DMS 273 treated with DMSO at 0.1 percent for 48 hours (cell line): Measurements from ENCODE around the gene APOC4.
"Not testable (repeated sequence)": the region's sequence is repeated elsewhere in the genome, so short reads cannot be mapped to it uniquely, and the experiment has no call there.

Experiments used
- DNase-seq: peaks from one replicate; lab custom pipeline; 2025; lab: John Stamatoyannopoulos, UW

Gene APOC4

GRCh38 chr19:44942067-44942571 is at the start of gene APOC4:
APOC4 (plus strand) TSS chr19:44942237; CDS start chr19:44942278, 41 bp downstream.
- no peak for DNase-seq

- no peak for DNase-seq
Measured at GRCh38 chr19:44892932-44893331, 49.1 kb upstream of the APOC4 start.

- no peak for DNase-seq
Measured at GRCh38 chr19:44893332-44894051, 48.5 kb upstream of the APOC4 start.

DNA sequence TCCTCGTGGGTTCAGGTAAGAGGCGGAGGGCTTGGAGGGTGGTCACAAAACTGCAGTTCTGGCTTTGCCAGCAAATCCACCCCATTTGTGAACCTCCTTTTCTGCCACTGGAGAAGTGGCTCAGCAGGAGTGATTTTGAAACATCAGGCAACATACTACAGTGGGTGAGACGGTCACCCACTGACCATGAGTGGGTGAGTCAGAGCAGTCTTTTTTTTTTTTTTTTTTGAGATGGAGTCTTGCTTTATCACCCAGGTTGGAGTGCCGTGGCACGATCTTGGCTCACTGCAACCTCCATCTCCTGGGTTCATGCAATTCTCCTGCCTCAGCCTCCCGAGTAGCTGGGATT is 48.0 kb upstream of the APOC4 start:
- no peak for DNase-seq

DNA sequence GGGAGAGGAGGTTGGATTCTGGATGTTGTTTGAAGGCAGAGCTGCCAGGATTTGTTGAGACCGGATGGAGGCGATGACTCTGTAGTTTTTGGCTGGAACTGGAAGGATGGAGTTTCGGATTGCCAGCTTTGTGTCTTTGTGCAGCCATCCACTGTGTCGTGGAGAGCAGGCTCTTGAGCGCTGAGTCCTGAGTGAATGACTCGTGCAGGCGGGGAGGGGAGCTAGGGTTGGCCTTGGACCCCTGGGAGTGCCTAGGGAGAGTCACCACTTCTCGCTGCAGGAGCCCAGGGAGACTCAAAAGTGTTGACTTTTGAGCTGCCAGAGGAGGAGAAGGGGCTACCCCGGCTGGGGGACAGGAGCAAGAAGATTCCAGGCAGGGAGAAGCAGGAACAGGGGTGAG is 47.1 kb upstream of the APOC4 start:
- DNase-seq, result no peak

DNA sequence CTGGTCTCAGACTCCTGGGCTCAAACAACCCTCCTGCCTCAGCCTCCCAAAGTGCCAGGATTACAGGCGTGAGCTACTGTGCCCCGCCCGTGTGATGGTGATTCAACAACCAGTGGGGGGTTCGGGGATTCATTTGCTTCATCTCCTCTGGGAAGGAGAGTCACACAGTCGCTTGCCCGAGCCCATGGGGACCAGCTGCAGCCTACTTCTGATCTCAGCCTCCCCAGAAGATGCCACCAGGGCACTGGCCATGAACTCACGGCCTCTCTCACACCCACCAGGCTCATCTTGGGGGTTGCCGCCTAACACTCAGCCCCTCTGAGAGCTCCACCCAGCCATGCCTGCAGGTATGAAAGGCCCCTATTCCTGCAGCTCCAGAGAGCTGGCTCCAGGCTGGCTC is 44.2 kb upstream of the APOC4 start:
- DNase-seq, result no peak

DNA sequence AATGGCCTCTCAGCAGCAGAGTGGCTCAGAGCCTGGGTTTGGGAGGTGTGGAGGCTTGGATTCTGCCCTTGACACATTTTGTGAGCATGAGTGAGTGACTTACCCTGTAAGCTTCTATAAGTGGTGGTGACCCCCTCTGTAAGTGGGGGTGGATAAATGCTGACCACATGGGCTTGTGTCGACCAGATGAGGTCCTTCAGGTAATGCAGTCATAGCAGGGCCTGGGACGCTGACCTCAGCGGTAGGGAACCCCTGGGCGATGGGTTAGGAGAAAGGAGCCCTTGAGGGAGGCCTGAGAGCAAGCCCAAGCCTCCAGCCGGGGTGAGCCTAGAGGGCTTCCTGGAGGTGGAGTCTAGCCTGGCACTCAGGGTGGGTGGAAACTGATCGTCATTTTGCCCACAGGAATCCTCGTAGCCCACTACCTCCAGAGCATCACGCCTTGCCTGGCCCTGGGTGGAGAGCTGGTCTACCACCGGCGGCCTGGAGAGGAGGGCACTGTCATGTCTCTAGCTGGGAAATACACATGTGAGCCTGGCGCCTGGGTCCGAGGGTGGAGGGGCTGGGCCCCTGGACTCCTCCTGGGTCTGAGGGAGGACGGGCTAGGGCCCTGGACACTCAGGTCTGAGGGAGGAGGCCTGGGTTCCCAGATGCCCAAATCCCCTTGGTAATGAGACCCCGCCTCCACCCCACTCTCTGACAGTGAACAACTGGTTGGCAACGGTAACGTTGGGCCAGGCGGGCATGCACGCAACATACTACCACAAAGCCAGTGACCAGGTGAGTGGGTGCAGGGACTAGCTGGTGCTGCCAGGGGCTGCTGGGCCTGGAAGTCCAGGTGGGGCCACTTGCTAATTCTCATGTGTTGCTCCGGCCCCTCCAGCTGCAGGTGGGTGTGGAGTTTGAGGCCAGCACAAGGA is 41.5 kb upstream of the APOC4 start:
- no peak for DNase-seq

DNA sequence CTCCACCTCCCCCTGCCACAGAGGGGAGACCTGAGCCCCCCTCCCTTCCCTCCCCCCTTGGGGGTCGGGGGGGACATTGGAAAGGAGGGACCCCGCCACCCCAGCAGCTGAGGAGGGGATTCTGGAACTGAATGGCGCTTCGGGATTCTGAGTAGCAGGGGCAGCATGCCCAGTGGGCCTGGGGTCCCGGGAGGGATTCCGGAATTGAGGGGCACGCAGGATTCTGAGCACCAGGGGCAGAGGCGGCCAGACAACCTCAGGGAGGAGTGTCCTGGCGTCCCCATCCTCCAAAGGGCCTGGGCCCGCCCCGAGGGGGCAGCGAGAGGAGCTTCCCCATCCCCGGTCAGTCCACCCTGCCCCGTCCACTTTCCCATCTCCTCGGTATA is 38.8 kb upstream of the APOC4 start:
- no peak for DNase-seq

DNA sequence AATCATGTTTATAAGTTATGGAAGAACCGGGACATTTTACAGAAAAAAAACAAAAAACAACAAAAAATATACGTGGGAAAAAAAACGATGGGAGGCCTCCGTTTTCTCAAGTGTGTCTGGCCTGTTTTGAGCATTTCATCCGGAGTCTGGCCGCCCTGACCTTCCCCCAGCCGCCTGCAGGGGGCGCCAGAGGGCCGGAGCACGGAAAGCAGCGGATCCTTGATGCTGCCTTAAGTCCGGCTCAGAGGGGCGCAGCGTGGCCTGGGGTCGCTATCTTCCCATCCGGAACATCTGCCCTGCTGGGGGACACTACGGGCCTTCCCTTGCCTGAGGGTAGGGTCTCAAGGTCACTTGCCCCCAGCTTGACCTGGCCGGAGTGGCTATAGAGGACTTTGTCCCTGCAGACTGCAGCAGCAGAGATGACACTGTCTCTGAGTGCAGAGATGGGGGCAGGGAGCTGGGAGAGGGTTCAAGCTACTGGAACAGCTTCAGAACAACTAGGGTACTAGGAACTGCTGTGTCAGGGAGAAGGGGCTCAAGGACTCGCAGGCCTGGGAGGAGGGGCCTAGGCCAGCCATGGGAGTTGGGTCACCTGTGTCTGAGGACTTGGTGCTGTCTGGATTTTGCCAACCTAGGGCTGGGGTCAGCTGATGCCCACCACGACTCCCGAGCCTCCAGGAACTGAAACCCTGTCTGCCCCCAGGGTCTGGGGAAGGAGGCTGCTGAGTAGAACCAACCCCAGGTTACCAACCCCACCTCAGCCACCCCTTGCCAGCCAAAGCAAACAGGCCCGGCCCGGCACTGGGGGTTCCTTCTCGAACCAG is 38.2 kb upstream of the APOC4 start:
- DNase-seq, result no peak

- no peak for DNase-seq
Measured at GRCh38 chr19:44904426-44904994, 37.5 kb upstream of the APOC4 start.

GRCh38 chr19:44905437-44906160 is 36.4 kb upstream of the APOC4 start, which contains the start of gene APOE:
APOE (plus strand) TSS chr19:44905796; CDS start chr19:44906625, 829 bp downstream.
- DNase-seq, result peak; percentile 26

DNA sequence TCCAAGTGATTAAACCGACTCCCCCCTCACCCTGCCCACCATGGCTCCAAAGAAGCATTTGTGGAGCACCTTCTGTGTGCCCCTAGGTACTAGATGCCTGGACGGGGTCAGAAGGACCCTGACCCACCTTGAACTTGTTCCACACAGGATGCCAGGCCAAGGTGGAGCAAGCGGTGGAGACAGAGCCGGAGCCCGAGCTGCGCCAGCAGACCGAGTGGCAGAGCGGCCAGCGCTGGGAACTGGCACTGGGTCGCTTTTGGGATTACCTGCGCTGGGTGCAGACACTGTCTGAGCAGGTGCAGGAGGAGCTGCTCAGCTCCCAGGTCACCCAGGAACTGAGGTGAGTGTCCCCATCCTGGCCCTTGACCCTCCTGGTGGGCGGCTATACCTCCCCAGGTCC is 34.4 kb upstream of the APOC4 start:
- no peak for DNase-seq

DNA sequence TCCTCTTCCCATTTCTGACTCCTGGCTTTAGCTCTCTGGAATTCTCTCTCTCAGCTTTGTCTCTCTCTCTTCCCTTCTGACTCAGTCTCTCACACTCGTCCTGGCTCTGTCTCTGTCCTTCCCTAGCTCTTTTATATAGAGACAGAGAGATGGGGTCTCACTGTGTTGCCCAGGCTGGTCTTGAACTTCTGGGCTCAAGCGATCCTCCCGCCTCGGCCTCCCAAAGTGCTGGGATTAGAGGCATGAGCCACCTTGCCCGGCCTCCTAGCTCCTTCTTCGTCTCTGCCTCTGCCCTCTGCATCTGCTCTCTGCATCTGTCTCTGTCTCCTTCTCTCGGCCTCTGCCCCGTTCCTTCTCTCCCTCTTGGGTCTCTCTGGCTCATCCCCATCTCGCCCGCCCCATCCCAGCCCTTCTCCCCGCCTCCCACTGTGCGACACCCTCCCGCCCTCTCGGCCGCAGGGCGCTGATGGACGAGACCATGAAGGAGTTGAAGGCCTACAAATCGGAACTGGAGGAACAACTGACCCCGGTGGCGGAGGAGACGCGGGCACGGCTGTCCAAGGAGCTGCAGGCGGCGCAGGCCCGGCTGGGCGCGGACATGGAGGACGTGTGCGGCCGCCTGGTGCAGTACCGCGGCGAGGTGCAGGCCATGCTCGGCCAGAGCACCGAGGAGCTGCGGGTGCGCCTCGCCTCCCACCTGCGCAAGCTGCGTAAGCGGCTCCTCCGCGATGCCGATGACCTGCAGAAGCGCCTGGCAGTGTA is 33.8 kb upstream of the APOC4 start:
- DNase-seq, result no peak

- no peak for DNase-seq
Measured at GRCh38 chr19:44908836-44909261, 33.2 kb upstream of the APOC4 start.

DNA sequence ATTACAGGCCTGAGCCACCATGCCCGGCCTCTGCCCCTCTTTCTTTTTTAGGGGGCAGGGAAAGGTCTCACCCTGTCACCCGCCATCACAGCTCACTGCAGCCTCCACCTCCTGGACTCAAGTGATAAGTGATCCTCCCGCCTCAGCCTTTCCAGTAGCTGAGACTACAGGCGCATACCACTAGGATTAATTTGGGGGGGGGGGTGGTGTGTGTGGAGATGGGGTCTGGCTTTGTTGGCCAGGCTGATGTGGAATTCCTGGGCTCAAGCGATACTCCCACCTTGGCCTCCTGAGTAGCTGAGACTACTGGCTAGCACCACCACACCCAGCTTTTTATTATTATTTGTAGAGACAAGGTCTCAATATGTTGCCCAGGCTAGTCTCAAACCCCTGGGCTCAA is 32.3 kb upstream of the APOC4 start:
- no peak for DNase-seq

DNA sequence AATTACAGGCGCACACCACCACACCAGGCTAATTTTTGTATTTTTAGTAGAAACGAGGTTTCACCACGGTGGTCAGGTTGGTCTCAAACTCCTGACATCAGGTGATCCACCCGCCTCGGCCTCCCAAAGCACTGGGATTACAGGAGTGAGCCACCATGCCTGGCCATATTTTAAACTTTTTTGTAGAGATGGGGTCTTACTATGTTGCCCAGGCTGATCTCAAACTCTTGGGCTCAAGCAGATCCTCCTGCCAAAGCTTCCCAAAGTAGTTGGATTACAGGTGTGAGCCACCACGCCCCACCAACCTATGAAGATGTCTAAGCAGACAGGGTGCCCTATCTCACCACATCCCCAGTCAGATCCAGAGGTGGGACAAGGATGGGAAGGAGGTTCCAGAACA is 30.1 kb upstream of the APOC4 start:
- not testable (repeated sequence) for DNase-seq

DNA sequence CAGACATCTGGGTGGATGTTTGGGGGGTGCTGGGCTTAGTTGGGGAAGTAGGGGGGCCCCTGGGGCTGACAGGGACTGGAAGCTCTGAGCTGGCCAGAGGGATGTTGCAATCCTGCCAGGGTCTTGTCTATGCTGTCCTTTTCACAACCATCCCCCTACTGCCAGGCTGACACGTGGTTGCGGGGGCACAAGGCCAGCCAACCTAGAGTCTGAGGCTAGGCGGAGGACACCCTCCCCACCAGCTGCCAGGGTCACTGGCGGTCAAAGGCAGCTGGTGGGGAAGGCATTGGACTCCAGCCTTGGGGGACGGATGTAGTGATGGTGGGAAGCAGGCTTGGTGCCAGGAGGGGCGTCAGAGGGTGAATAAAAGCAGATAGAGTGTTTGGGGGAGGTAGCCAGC is 29.2 kb upstream of the APOC4 start:
- peak; percentile 89 for DNase-seq

- DNase-seq, result not testable (repeated sequence)
Measured at GRCh38 chr19:44913512-44914432, 28.3 kb upstream of the APOC4 start.
